HG03342 (cell line): ENCODE measurements around the gene TRIM66.

Source experiments
- ATAC-seq: cut with Tn5 transposase; IDR thresholded peaks from one replicate; pipeline ENCODE4 v1.9.1; 2021; ENCODE audit warnings: mild to moderate bottlenecking, moderate library complexity; ENCODE audit not compliant: unreplicated experiment

TRIM66 gene

GRCh38 chr11:8682303-8683114 is at the start of gene TRIM66, which contains the start of gene RPL27A:
Gene TRIM66, minus strand, starts transcription at chr11:8682665. Its CDS starts 10,391 bp downstream, at chr11:8672274.
Gene RPL27A, plus strand, starts transcription at chr11:8682792. Its CDS starts 22 bp downstream, at chr11:8682814.
- ATAC-seq, result peak; percentile 95

- no peak for ATAC-seq
Observed at GRCh38 chr11:8731647-8732323, 49.3 kb upstream of the TRIM66 start.

GRCh38 chr11:8730697-8731020 is 48.2 kb upstream of the TRIM66 start:
- no peak for ATAC-seq

- no peak for ATAC-seq
Observed at GRCh38 chr11:8729837-8730696, 47.6 kb upstream of the TRIM66 start.

GRCh38 chr11:8729067-8729466 is 46.6 kb upstream of the TRIM66 start:
- ATAC-seq, result no peak

GRCh38 chr11:8728563-8728962 is 46.1 kb upstream of the TRIM66 start:
- no peak for ATAC-seq

- ATAC-seq, result no peak
Observed at GRCh38 chr11:8726395-8726794, 43.9 kb upstream of the TRIM66 start.

- ATAC-seq, result no peak
Observed at GRCh38 chr11:8724682-8725081, 42.2 kb upstream of the TRIM66 start.

GRCh38 chr11:8723711-8724110 is 41.2 kb upstream of the TRIM66 start:
- ATAC-seq, result no peak

GRCh38 chr11:8722809-8723208 is 40.3 kb upstream of the TRIM66 start:
- no peak for ATAC-seq

- no peak for ATAC-seq
Observed at GRCh38 chr11:8721609-8722500, 39.4 kb upstream of the TRIM66 start.

GRCh38 chr11:8720868-8721608 is 38.6 kb upstream of the TRIM66 start:
- no peak for ATAC-seq

- no peak for ATAC-seq
Observed at GRCh38 chr11:8720352-8720751, 37.9 kb upstream of the TRIM66 start.

- no peak for ATAC-seq
Observed at GRCh38 chr11:8719721-8720120, 37.3 kb upstream of the TRIM66 start.

GRCh38 chr11:8719211-8719649 is 36.8 kb upstream of the TRIM66 start:
- ATAC-seq, result no peak

- no peak for ATAC-seq
Observed at GRCh38 chr11:8717876-8718753, 35.6 kb upstream of the TRIM66 start.

- no peak for ATAC-seq
Observed at GRCh38 chr11:8717544-8717875, 35.0 kb upstream of the TRIM66 start.

- no peak for ATAC-seq
Observed at GRCh38 chr11:8715501-8715900, 33.0 kb upstream of the TRIM66 start.
